GM21423 (cell line): ENCODE data around the gene ANKRD31.

Experiments used
- ATAC-seq: cut with Tn5 transposase; IDR thresholded peaks from one replicate; pipeline ENCODE4 v1.9.1; 2021; ENCODE audit warnings: mild to moderate bottlenecking, moderate library complexity; ENCODE audit not compliant: unreplicated experiment

The ANKRD31 gene

GRCh38 chr5:75062925-75063531 lies 173.7 kb downstream of the ANKRD31 start:
- no peak for ATAC-seq

DNA sequence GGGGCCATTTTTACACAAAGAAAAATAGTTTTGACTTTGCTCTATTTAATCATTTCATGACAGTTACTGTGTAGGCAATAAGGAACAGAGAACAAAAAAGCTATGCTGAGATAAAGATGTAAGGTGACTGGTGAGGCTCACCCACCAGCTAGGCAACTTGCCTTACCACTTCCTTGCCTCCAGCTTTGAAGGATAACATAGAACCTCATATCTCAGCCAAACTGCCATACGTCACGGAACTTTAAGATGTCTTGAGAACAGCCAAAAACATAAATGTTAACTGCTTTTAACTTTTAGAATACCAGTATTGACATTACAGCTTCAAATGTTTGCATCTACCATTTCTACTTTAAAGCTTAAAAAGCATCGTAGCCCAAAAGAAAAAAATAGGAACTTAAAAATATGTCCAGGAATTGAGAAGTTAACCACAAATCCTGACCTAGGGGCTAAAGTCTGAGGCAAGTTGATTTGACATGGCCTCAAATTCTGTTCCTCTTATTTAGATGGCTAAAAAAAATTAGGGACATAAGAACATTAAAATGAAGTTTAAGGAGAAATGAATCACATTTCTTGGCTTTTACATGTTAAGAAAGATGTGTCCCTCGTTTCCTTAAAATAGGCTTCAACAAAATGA lies 176.6 kb downstream of the ANKRD31 start:
- no peak for ATAC-seq

GRCh38 chr5:75058986-75059535 lies 177.6 kb downstream of the ANKRD31 start:
- ATAC-seq: no peak

GRCh38 chr5:75057561-75057960 lies 179.1 kb downstream of the ANKRD31 start:
- no peak for ATAC-seq

GRCh38 chr5:75055727-75056144 lies 180.9 kb downstream of the ANKRD31 start:
- no peak for ATAC-seq

- no peak for ATAC-seq
These were observed 182.3 kb downstream of the ANKRD31 start for GRCh38 chr5:75054134-75054930.

GRCh38 chr5:75053304-75054133 lies 183.2 kb downstream of the ANKRD31 start:
- no peak for ATAC-seq

DNA sequence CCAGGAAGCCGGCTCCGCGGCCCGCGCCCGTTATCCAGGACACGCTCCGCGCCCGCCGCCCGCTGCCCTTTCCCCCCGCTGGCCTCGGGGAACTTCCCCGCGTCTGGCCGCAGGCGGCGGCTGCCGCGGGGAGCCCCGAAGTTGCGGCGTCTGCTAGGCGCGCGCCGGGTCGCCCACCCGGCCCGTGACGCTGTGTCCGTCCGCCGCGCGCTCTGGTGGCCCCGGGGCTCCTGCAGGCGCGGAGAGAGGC lies 183.7 kb downstream of the ANKRD31 start:
- ATAC-seq: no peak

DNA sequence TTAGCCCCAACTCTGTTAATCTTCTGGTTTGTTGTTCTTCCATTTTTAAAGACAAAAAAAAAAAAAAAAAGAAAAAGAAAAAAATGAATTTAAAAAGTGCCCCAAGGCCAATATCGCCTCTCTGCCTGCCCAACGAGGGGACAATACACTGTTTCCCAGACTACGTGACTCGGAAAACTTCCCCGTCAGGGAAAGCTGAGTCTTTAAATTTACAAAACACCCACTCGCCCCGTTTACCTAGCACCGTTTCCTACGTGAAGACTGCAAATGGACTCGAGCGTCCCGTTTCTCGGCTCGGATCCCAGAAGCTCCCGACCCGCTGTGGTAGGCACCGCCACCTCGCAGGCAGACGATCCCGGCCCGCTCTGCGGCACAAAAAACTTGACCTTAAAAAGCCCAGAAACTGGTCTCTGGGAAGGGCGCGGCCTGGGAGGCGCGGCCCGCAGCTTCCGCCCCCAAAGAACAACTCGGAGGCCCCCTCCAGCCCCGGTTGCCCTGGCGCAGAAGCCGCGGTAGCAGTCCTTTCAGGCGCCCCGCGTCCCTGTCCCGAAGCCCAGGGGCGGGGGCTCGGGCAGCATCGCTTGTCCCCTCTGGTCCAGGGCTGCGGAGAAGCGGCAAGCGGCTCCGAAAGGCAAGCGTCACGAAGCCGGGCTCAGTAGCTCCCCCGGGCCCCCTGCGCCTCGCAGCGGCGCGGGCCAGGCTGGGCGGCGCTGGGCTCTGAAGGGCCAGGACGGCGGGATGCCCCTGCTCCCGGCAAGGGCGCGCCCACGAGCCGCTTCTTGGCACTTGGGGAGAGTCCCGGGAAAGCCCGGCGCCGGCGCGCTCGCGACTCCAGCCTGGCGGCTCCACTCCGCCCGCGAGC lies 184.3 kb downstream of the ANKRD31 start, which contains the start of gene GCNT4:
Gene GCNT4 (minus strand): TSS at position 367 of the 862 bp plus-strand sequence. CDS start 22,521 bp downstream, outside the sequence.
- no peak for ATAC-seq

GRCh38 chr5:75051217-75051751 lies 185.4 kb downstream of the ANKRD31 start:
- ATAC-seq: no peak

DNA sequence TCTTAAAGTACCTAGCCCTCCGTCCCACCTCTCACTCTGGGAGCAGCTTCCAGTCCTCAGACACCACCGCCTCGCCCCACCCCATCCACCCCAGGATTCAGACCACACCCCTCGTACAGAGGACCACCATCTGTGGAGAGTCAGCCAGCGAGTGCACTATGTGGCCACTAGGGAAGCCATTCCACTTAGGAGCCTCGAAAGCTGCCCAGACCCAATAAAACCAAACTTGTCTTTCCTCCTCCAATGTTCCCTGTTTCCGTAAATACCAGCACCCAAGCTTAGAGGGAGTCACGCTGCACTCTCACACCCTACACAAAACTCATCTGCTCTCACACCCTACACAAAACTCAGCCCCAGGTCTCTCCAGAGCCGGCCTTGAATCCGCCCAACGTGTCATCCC lies 186.3 kb downstream of the ANKRD31 start:
- no peak for ATAC-seq

DNA sequence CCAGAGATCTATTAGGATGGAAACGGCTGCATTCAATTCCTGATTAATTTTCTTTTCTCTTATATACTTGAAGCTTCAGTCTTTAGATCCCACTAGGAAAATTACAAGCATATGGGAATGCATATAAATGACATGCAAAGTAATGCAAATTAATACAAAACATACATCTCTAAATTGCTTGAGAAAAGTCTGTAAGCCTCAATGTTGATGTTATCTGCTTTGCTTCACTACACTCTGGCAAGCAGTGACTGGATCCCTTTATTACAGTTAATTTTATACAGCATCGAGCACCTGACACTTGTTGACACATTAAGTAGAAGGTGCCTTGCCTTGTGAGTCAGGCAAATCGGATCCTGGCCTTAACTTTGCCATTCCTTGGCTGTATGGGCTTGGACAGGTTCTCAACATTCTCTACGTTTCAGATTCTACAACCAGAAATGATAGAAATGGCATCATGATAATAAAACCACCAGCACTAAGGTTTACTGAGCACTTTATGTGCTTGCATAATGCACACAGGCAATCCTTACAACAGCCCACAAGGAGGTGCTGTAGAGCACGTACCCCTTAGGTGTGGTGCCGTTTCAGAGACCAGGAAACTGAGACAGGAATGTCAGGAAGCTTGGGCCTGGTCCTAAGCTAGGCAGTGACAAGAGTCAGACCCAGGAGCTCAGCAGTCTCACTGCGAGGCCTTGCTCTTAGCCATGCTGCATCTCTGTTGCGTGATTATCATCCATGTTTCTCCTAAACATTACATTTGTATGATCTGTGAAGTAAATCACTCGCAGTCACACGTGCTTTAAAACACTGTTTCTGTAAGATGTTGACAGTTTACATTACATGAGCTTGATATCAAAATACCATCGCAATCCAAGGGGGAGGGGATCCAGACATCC lies 187.0 kb downstream of the ANKRD31 start:
- no peak for ATAC-seq

- ATAC-seq: no peak
These were observed 188.2 kb downstream of the ANKRD31 start for GRCh38 chr5:75048457-75048953.

- ATAC-seq: no peak
These were observed 189.3 kb downstream of the ANKRD31 start for GRCh38 chr5:75047356-75047755.

- no peak for ATAC-seq
These were observed 190.1 kb downstream of the ANKRD31 start for GRCh38 chr5:75046366-75047142.

- no peak for ATAC-seq
These were observed 191.6 kb downstream of the ANKRD31 start for GRCh38 chr5:75045071-75045470.

DNA sequence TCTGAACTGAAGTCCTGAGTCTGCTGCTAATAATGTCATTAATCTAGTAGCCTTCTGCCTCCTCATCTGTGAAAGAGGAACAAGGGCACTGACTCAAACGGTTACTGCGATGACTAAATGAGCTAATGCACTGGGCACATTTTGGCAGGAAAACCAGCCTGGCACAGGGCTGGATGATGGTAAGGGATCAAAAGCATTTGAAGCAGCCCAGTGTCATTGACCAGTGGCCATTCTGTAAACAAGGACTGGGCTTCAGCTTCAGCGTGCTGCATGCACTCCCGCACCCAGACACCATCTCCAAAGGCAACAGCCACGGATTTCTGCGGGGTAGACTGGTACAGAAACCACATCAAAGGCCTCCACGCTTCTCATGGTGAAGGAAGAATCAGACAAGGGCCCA lies 192.3 kb downstream of the ANKRD31 start:
- ATAC-seq: no peak
